ENCODE results near the gene SH3PXD2A.
A peak's percentile ranks its signal among the peaks of the same experiment; 100 is the strongest.

The SH3PXD2A gene

DNA sequence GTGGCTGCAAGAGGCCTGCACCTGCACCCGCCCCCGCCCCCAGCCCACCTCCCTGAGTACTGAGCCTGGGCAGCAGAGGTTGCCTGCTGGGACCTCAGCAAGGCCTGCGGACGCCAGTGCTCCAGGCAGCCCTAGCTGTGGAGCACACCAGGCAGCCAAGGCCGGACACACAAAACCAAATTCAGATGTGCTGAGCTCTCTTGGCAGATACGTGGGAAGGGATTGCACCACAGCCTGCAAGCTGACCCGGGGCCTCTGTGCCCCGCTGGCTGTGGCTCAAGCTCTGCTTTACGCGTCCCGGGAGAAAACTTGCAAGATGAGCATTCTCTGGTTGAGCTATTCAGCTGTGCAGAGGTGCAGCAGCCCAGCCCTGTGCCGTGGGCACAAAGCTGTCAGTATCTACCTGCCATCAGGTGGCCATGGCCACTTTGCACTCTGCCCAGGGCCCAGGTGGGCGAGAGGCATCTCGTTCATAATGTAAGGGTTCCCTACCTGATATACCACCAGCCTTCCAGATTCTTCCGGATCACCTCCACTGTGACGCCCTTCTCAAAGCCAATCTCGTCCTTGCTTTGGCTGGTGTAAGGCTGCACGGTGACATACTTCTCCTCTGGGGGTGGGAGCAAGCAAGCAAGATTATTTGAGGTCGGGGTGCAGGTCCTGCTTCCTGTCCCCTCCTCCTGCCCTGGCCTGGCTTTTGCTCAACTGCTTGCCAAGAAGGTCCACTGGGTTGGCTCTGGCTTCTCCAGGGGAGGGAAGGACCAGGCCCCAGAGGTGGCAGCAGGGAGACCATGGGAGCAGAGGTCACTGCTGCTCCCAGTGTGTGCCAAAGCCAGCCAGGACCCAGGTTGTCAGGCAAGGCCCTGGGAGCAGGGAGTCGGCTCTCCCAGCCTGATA is 238.4 kb downstream of the SH3PXD2A start:
- no peak for TF ChIP-seq CTCF (IDR thresholded peaks at IDR 0.05; ENCODE audit: low read depth, low read length)
- H3K4me3 ChIP-seq (ENCODE audit: low read depth, low read length), result no peak overlapping the region

GRCh38 chr10:103614306-103615158 is 240.8 kb downstream of the SH3PXD2A start:
- TF ChIP-seq CTCF (IDR thresholded peaks at IDR 0.05; ENCODE audit: low read depth, low read length), result no peak
- H3K4me3 ChIP-seq (ENCODE audit: low read depth, low read length), result no peak overlapping the region

GRCh38 chr10:103613616-103614015 is 241.8 kb downstream of the SH3PXD2A start:
- TF ChIP-seq CTCF (IDR thresholded peaks at IDR 0.05; ENCODE audit: low read depth, low read length), result no peak
- H3K4me3 ChIP-seq (ENCODE audit: low read depth, low read length), result no peak overlapping the region

DNA sequence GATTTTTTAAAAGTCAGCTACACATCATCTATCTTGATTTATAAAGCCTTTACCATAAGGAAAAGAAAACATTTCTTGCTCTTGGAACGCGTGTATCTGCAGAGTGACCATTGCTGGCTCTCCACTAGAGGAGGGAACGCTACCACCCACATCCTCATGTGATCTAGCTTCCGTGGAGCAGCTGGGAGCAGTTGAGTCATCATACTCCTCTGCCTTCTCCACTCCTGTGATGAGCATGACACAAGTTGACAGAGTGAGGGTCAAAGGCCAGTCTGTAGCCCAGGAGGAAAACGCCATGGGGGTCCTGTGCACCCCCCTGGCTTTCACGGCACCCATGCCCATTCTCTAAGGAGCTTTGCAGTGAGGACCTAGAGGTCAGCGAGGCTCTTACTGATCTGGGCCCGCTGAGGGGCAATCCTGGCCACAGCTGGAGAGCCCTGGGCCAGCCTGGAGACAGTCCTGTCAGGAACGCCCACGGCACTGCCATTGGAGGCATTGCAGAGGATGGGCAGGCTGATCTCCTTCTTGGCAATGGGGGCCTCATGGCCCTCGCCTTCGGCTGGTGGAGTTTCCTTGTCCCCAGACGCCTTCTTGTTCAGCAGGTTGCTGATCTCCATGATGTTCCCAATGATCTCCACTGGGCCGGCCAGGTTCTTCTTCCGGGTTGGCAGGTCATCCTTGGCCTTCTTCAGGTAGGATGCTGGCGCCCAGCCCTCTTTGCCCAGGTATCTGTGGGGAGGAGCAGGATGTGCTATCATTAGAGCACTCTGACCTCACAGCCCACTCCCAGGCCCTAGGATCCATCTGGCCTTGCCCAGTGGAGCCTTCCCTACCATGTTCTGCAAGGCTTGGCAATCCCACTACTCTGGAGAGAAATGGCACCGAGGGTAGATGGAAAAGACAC is 242.7 kb downstream of the SH3PXD2A start:
- TF ChIP-seq CTCF (IDR thresholded peaks at IDR 0.05; ENCODE audit: low read depth, low read length), result 0 out of 2 replicates have a peak, but pooled peaks have one; percentile 14
- H3K4me3 ChIP-seq (ENCODE audit: low read depth, low read length), result no peak overlapping the region

DNA sequence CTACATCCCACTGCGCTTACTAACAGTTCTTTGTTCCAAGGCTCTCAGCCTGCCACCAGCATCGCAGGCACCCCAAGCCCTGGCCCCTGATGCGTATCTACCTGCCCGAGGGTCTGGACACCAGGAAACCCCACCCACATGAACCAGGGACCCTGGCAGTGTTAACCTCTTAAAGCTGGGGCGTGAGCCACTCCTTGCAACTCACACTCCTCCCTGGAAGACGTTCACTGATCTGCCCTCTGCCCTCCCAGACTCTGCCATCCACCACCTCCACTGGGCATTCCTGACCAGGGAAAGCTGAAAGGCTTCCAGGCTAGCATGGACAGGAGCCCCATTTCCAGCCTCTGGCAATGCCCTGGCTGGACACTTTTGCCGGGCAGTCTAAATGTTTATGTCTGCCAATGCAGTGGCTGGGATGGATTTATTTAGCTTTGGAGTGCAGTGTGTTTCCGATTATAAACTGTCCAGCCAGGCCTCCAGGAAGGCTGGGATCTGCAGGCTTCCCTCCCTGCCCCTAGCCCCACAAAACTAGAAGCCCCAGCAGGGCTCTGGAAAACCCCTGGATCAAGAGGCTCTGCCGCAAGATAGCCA is 244.4 kb downstream of the SH3PXD2A start:
- H3K4me3 ChIP-seq (ENCODE audit: low read depth, low read length), result no peak overlapping the region
- no peak for TF ChIP-seq CTCF (IDR thresholded peaks at IDR 0.05; ENCODE audit: low read depth, low read length)

GRCh38 chr10:103610083-103610472 is 245.3 kb downstream of the SH3PXD2A start:
- TF ChIP-seq CTCF (IDR thresholded peaks at IDR 0.05; ENCODE audit: low read depth, low read length), result no peak
- H3K4me3 ChIP-seq (ENCODE audit: low read depth, low read length), result no peak overlapping the region
